Mesenchymal stem cell (in vitro differentiated cells and primary cell): ENCODE data around the gene SERGEF.
A peak's percentile ranks its signal among the peaks of the same experiment; 100 is the strongest.

ENCODE experiments used
- DNase-seq: peaks from one replicate; pipeline ENCODE4 v3.0.0-alpha.2; 2013
- H2AFZ ChIP-seq: one replicate; pipeline ENCODE4 v1.6.1; 2013; ENCODE audit warnings: low read depth, mild to moderate bottlenecking, control low read depth, inconsistent platforms, low read length, moderate library complexity
- H2AK5ac ChIP-seq: 2 replicates; pipeline ENCODE4 v1.6.1; 2013; ENCODE audit warnings: low read length, moderate library complexity, mild to moderate bottlenecking, inconsistent platforms; ENCODE audit not compliant: severe bottlenecking
- H2BK120ac ChIP-seq: one replicate; pipeline ENCODE4 v1.6.1; 2013; ENCODE audit warnings: low read depth, mild to moderate bottlenecking, inconsistent platforms, low read length, moderate library complexity
- H2BK12ac ChIP-seq, 2 experiments: one replicate each; pipeline ENCODE4 v1.6.1; 2013; ENCODE audit warnings: inconsistent platforms in 2 of 2, low read length in 2 of 2, mild to moderate bottlenecking in 2 of 2, moderate library complexity in 2 of 2, control low read depth in 1 of 2
- H2BK15ac ChIP-seq: one replicate; pipeline ENCODE4 v1.6.1; 2013; ENCODE audit warnings: mild to moderate bottlenecking, low read depth, inconsistent platforms; ENCODE audit not compliant: poor library complexity, severe bottlenecking
- H2BK5ac ChIP-seq: 2 replicates; pipeline ENCODE4 v1.6.1; 2013; ENCODE audit warnings: low read depth, mild to moderate bottlenecking, low read length, control low read depth, inconsistent platforms; ENCODE audit not compliant: poor library complexity, severe bottlenecking
- H3K14ac ChIP-seq, 2 experiments: one replicate each; pipeline ENCODE4 v1.6.1; 2013; ENCODE audit warnings: inconsistent platforms in 2 of 2, low read length in 2 of 2, control low read depth in 1 of 2, mild to moderate bottlenecking in 1 of 2, moderate library complexity in 1 of 2
- H3K18ac ChIP-seq, 2 experiments: one replicate each; pipeline ENCODE4 v1.6.1; 2013; ENCODE audit warnings: inconsistent platforms in 2 of 2, low read length in 2 of 2, control low read depth in 1 of 2, low read depth in 1 of 2, mild to moderate bottlenecking in 1 of 2
- H3K23ac ChIP-seq, 2 experiments: one replicate each; pipeline ENCODE4 v1.6.1; 2013; ENCODE audit warnings: inconsistent platforms in 2 of 2, low read length in 2 of 2, mild to moderate bottlenecking in 2 of 2, moderate library complexity in 2 of 2, control low read depth in 1 of 2
- H3K27ac ChIP-seq: 2 replicates; pipeline ENCODE4 v1.5.1; 2013; ENCODE audit warnings: mild to moderate bottlenecking, moderate library complexity, low read length, control low read depth, inconsistent platforms; ENCODE audit not compliant: poor library complexity, severe bottlenecking
- H3K27me3 ChIP-seq, 2 experiments: 2 replicates each; pipeline versions ENCODE4 v1.6.1 to v1.7.0; 2013; ENCODE audit warnings: low read length in 2 of 2, mild to moderate bottlenecking in 2 of 2, moderate library complexity in 2 of 2, control low read depth in 1 of 2, inconsistent platforms in 1 of 2; ENCODE audit not compliant: control insufficient read depth in 1 of 2, insufficient read depth in 1 of 2
- H3K36me3 ChIP-seq, 2 experiments: 2 replicates each; pipeline versions ENCODE4 v1.6.1 to v1.7.0; 2013; ENCODE audit warnings: low read length in 2 of 2, control low read depth in 1 of 2, inconsistent platforms in 1 of 2, low read depth in 1 of 2, mild to moderate bottlenecking in 1 of 2; ENCODE audit not compliant: insufficient read depth in 2 of 2, control insufficient read depth in 1 of 2
- H3K4ac ChIP-seq, 2 experiments: one replicate each; pipeline ENCODE4 v1.6.1; 2013; ENCODE audit warnings: inconsistent platforms in 2 of 2, low read length in 2 of 2, mild to moderate bottlenecking in 2 of 2, moderate library complexity in 2 of 2, control low read depth in 1 of 2, low read depth in 1 of 2
- H3K4me1 ChIP-seq: 2 replicates; pipeline ENCODE4 v1.6.1; 2013; ENCODE audit warnings: low read depth, low read length, control low read depth; ENCODE audit not compliant: control insufficient read depth, insufficient read depth
- H3K4me2 ChIP-seq: 2 replicates; pipeline ENCODE4 v1.6.1; 2013; ENCODE audit warnings: low read length, mild to moderate bottlenecking, inconsistent platforms; ENCODE audit not compliant: poor library complexity, severe bottlenecking
- H3K4me3 ChIP-seq, 2 experiments: 2 replicates each; pipeline versions ENCODE4 v1.5.1 to v1.7.0; 2013; ENCODE audit warnings: low read length in 2 of 2, mild to moderate bottlenecking in 2 of 2, control low read depth in 1 of 2, low read depth in 1 of 2; ENCODE audit not compliant: insufficient read depth in 1 of 2
- H3K79me1 ChIP-seq: replicated peaks from 2 replicates; pipeline ENCODE4 v1.6.1; 2013; ENCODE audit warnings: mild to moderate bottlenecking, control low read depth, low read length, inconsistent platforms; ENCODE audit not compliant: poor library complexity, severe bottlenecking
- H3K9ac ChIP-seq: 2 replicates; pipeline ENCODE4 v1.7.0; 2013; ENCODE audit warnings: mild to moderate bottlenecking, low read length, moderate library complexity
- H3K9me3 ChIP-seq: 2 replicates; pipeline ENCODE4 v1.7.0; 2013; ENCODE audit warnings: mild to moderate bottlenecking, low read length; ENCODE audit not compliant: control insufficient read depth
- H4K8ac ChIP-seq: one replicate; pipeline ENCODE4 v1.6.1; 2013; ENCODE audit warnings: inconsistent platforms, mild to moderate bottlenecking, low read length, moderate library complexity
- H4K91ac ChIP-seq: one replicate; pipeline ENCODE4 v1.6.1; 2013; ENCODE audit warnings: mild to moderate bottlenecking, low read length, inconsistent platforms
- WGBS: methylation state at CpG from one replicate; pipeline ENCODE4 v1.1.7; 2013; ENCODE audit warnings: mixed read lengths; 5-methylcytosine and 5-hydroxymethylcytosine counted together

The SERGEF gene

GRCh38 chr11:17848715-17849114 lies 164.1 kb downstream of the SERGEF start:
- no peak overlapping the region for H4K91ac ChIP-seq
- H3K9me3 ChIP-seq = no peaks in the 10 kb centered on the region
- no peak overlapping the region for H4K8ac ChIP-seq
- H2BK5ac ChIP-seq = no peak overlapping the region
- peaks cover 4% of the 10 kb centered on the region for H3K4me1 ChIP-seq
- H3K9ac ChIP-seq = no peak overlapping the region
- H3K23ac ChIP-seq = no peak overlapping the region
- H3K14ac ChIP-seq = no peak overlapping the region
- 94% methylated on average over 2 of the region's 2 CpGs for WGBS
- no peak overlapping the region for H2AFZ ChIP-seq
- H3K36me3 ChIP-seq = no peaks in the 10 kb centered on the region
- H2BK120ac ChIP-seq = no peak overlapping the region
- H3K18ac ChIP-seq = no peak overlapping the region
- no peak overlapping the region for H3K4me3 ChIP-seq
- DNase-seq = no peak
- H2AK5ac ChIP-seq = no peak overlapping the region
- no peak overlapping the region for H3K4me2 ChIP-seq
- no peaks in the 10 kb centered on the region for H3K79me1 ChIP-seq
- H2BK12ac ChIP-seq = no peak overlapping the region
- H2BK15ac ChIP-seq = no peak overlapping the region
- H3K27ac ChIP-seq = no peak overlapping the region
- H3K4ac ChIP-seq = no peak overlapping the region
- no peaks in the 10 kb centered on the region for H3K27me3 ChIP-seq

DNA sequence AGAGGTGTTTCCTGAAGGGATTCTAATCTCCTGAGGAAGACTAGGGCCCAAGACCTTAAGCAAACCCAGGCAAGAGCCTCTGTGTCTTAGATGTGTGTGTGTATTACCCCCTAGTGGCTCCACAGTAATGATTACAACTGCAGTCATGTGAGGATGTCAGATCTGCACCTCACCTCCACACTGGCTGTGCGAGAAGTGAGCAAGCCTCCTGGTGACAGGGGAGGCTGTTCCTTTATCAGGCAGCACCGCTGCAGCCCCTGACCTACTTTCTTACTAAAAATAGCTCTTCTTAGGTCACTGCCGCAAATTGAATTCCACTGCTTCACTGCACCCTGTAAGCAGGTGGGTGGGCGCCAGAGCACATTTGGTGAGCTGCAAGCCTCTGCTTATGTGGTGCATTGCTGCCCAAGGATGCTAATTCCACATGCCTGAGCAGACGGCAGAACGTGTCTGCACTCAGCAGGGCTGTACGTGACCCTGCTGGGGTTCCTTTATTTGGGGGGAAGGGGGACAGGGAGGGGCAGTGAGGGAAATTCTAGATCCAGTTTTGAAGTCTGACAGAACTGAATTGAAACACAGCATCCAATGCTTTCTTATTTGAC lies 165.9 kb downstream of the SERGEF start:
- H3K4me1 ChIP-seq = peaks cover 4% of the 10 kb centered on the region
- H3K27me3 ChIP-seq = no peaks in the 10 kb centered on the region
- H3K9me3 ChIP-seq = no peaks in the 10 kb centered on the region
- no peak overlapping the region for H2BK120ac ChIP-seq
- no peak overlapping the region for H2BK12ac ChIP-seq
- no peak overlapping the region for H3K4me3 ChIP-seq
- no peaks in the 10 kb centered on the region for H3K79me1 ChIP-seq
- DNase-seq = no peak
- H3K9ac ChIP-seq = no peak overlapping the region
- no peak overlapping the region for H4K8ac ChIP-seq
- no peak overlapping the region for H2BK5ac ChIP-seq
- H3K27ac ChIP-seq = no peak overlapping the region
- H2AK5ac ChIP-seq = no peak overlapping the region
- H3K4me2 ChIP-seq = no peak overlapping the region
- H2AFZ ChIP-seq = no peak overlapping the region
- H3K4ac ChIP-seq = no peak overlapping the region
- H4K91ac ChIP-seq = no peak overlapping the region
- H2BK15ac ChIP-seq = no peak overlapping the region
- H3K14ac ChIP-seq = no peak overlapping the region
- H3K18ac ChIP-seq = no peak overlapping the region
- no peaks in the 10 kb centered on the region for H3K36me3 ChIP-seq
- 82% methylated on average over 7 of the region's 7 CpGs for WGBS
- H3K23ac ChIP-seq = no peak overlapping the region

DNA sequence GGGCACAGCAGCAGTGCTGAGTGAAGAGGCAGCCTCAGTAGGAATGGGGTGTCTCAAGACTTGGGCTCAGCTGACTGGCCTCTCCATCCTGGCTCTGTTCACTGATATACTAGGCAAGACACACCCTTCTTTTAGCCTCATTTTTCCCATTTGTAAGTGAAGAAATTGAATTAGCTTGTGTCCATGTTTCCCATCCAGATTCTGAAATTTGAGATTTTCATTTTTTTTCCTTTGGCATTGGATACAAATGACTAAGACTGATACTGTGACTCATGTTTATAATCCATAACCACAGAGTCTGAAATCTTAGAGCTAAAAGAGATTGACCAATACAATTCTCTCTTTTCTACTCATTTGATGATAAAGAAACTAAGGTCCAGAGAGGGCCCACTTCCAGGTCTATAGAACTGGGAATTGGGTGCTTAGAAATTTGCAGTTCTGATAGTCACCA lies 167.4 kb downstream of the SERGEF start:
- Histone ChIP-seq H3K14ac (no peak overlapping the region), H3K27ac (no peak overlapping the region), H2BK120ac (no peak overlapping the region), H3K4ac (no peak overlapping the region), H3K4me3 (peak overlapping the region in 1 of 2 experiments; percentile 36), H3K4me1 (peaks cover 4% of the 10 kb centered on the region), H3K27me3 (no peaks in the 10 kb centered on the region), H3K23ac (no peak overlapping the region), H2BK15ac (no peak overlapping the region), H4K91ac (no peak overlapping the region), H3K18ac (no peak overlapping the region), H2BK5ac (no peak overlapping the region), H2BK12ac (no peak overlapping the region), H2AFZ (no peak overlapping the region), H4K8ac (no peak overlapping the region), H3K79me1 (no peaks in the 10 kb centered on the region), H2AK5ac (no peak overlapping the region), H3K9ac (no peak overlapping the region), H3K4me2 (no peak overlapping the region), H3K9me3 (no peaks in the 10 kb centered on the region), H3K36me3 (no peaks in the 10 kb centered on the region)
- DNase-seq = peak; percentile 13

DNA sequence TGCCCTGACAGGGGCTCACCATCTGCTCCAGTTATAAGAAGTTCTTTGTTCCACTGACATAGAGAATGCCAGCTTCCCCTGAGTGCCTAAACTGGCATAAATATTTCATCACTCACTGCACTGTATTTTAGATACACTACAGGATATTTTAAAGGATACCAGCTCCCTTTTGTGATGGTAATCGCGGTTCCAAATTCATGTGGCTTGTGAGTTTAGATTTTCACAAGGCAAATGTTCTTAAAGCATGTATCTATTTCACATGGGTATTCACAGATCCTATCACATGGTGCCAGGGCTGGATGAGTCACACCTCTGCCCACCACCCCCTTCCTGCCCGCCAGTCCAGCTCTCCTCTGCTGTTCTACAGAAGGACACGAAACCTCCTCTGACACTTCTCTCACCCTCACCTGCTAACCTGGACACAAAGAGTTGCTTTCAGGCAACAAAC lies 172.7 kb downstream of the SERGEF start:
- H2AFZ ChIP-seq = no peak overlapping the region
- WGBS = 88% methylated on average over 2 of the region's 4 CpGs
- no peak overlapping the region for H2BK5ac ChIP-seq

More for the DNA sequence above, 172.7 kb downstream of the SERGEF start:
- Histone ChIP-seq H3K4me1 (no peaks in the 10 kb centered on the region), H2BK12ac (no peak overlapping the region), H3K9me3 (no peaks in the 10 kb centered on the region), H3K9ac (no peak overlapping the region), H2AK5ac (no peak overlapping the region), H3K36me3 (no peaks in the 10 kb centered on the region), H2BK120ac (no peak overlapping the region), H4K91ac (no peak overlapping the region), H3K4me2 (no peak overlapping the region), H3K14ac (no peak overlapping the region), H3K18ac (no peak overlapping the region), H3K27me3 (no peaks in the 10 kb centered on the region), H2BK15ac (no peak overlapping the region), H3K4ac (no peak overlapping the region), H3K4me3 (no peak overlapping the region), H3K79me1 (no peaks in the 10 kb centered on the region), H4K8ac (no peak overlapping the region), H3K27ac (no peak overlapping the region), H3K23ac (no peak overlapping the region)
- DNase-seq = no peak
